Jurkat, Clone E6-1 (cell line): Measurements from ENCODE around the gene ENTHD1.
A peak's percentile ranks its signal among the peaks of the same experiment; 100 is the strongest.

Experiments used
- DNase-seq: peaks from one replicate; pipeline ENCODE4 v3.0.0-alpha.2; 2011; ENCODE audit warnings: low read depth, low spot score
- H3K4me3 ChIP-seq: 2 replicates; pipeline ENCODE4 v1.5.1; 2011; ENCODE audit warnings: mild to moderate bottlenecking, low read length, control low read depth, moderate library complexity

The ENTHD1 gene

DNA sequence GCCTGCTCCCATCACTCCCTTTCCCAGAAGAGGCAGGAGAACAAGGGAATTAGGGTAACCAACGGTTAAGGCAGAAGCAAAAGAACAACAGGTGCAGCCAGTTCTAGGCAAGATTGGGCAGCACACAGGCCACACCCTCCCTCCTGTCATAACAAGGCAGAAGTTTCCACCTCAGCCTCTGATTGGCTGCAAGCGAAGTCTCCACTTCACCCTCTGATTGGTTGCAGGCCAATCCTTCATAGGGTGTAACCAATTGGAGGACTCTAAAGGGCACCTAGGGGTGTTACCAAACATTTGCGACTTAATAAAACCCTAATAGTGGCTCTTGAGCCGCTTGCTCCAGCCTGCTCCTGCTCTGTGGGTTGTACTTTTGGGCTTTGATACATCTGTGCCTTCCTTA is 169.2 kb downstream of the ENTHD1 start:
- peak; percentile 41 for DNase-seq
- no peak overlapping the region for H3K4me3 ChIP-seq

DNA sequence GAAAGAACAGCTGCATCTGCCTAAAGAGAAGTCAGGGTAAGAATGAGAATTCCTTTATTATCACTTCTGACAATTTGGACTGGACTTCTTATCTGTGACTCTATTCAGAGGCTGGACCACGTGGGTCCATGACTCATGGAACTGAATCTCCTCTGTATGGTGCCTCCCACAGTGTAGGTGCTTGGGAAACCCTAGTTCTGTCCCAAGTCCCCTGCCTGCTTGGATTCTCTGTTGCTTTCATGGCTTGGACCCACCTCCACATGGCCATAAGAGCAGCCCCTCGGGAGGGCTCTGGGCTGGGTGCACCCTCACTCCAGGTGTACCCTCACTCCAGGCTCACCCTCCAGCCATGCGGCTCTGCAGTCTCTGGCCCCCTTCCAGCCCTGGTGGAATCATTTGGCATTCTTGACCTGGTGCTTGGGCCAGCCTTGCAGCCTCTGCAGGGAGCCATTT is 169.6 kb downstream of the ENTHD1 start:
- no peak overlapping the region for H3K4me3 ChIP-seq
- no peak for DNase-seq

DNA sequence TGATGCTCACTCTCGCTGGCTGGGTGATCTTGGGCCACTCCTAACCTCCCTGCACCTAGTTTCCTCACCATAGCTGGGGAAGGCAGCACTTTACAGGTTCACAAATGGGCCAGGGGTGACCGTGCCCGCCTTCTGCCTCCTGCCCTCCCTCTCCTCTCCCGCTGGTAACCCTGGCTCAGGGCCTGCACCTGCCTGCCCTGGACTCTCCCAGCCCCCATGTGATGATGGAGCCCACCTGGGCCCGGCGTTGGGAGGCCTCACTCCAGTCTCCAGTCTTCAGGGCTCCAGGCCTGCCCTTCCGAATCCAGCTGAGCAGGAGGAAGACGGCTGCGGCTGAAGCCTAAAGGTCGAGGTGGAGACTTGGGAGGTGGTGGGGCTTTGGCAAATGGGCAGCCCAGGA is 170.1 kb downstream of the ENTHD1 start:
- no peak overlapping the region for H3K4me3 ChIP-seq
- no peak for DNase-seq

DNA sequence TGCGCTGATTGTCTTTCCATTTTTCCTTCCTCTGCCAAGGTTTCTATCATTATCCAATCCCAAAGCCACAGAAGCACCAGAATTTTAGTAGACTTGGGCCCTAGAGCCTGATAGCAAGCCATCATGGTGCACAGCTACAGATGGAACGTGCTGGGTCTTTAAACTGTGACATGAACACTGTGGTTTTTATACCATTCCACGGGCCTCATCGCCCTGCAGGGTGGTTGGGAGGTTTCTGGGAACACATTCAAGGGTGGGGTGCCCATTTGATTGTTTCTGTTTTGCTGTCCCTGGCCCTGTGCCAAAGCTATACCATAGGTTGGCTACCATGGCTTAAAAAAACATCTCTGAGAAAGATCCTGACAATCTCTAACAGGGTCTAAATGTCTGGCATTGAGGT is 171.1 kb downstream of the ENTHD1 start:
- no peak overlapping the region for H3K4me3 ChIP-seq
- no peak for DNase-seq

DNA sequence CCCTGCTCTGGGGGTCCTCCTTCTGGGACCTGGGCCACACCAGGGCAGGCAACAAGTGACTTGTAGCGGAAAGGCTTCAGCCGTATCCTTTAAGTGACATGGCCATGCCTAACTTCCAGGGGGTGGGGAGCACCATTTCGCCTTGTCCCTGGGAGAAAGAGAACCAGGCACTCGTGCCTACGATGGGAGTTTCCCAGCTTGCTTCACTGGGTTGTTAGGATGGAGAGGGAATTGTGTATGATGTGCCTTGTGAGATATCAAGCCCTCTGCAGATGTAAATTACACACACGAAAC is 171.6 kb downstream of the ENTHD1 start:
- no peak overlapping the region for H3K4me3 ChIP-seq
- no peak for DNase-seq

DNA sequence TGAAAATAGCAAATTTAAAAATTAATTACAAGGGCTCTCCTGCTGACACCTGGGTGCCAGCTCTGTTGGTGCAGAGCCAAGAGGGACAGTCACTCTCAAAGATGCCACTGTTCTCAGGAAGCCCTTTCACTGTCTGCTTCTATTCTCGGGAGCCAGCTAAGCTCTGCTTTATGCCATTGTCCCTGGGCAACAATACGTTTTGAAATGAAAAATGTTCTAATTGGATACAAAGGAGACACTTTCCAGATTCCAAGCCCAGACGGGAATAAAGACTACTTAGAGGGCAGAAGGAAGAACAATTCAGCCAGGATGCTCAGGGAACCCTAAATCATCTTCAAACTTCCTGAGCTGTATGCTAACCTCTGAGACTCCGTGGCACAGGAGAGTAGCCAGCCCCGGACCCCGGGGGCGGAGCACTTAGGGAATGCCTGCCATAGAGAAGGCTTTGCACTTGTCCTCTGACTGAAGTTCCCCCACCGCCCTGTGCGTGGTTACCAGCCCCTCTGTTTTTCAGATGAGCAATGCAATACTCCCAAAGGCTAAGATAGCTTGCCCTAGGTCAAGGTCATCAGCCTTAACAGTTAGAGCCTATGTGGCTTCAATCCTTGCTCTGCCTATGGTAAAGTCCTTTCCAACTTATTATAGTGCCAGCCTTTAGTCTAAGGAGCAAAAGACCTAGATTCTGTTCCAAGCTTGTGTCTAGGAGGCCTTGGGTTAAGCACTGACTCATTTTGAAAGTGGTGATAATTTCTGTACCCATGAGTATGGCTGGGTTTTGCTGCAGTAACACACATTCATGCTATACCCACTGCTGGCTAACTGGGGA is 172.1 kb downstream of the ENTHD1 start:
- no peak overlapping the region for H3K4me3 ChIP-seq
- no peak for DNase-seq

DNA sequence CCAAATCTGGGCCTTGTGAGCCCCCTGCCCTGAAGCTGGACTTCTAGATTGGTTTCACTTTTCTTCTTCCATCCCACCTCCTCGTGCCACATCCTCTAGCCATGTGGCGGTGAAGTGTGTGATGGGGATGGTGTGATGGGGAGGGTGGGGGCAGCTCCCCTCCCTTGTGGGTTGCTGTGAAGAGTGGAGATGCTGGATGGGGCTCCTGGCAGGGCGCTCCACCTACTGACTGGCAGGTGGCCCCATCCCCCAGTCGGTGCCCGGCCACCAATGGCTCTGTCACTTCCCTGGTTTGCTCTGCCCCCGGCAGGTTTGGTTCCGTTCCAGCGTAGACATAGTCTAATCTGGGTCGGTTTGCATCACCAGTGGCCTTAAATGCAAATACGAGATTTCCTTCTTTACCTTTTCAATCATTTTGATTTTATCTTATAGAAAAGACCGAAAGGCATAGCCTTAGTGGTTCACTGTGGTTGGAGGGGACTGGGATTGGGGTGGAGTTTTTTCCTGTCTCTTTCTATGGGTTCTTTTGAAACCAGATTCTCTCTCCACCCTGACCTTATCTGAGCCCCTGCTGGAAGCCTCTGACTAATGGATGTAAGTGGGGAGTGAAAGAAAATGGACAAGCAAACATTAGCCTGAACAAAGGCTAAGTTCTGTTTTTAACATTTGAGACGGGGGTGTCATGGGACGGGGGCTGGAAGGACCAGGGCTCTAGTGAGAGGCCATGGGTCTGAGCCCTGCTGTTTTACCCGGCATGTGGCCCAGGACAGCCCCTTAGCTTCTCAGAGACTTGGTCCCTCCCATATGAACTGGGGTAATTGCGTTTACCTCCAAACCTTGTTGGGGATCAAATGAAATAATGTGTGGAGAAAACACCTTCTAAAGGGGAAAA is 173.8 kb downstream of the ENTHD1 start:
- no peak overlapping the region for H3K4me3 ChIP-seq
- no peak for DNase-seq

DNA sequence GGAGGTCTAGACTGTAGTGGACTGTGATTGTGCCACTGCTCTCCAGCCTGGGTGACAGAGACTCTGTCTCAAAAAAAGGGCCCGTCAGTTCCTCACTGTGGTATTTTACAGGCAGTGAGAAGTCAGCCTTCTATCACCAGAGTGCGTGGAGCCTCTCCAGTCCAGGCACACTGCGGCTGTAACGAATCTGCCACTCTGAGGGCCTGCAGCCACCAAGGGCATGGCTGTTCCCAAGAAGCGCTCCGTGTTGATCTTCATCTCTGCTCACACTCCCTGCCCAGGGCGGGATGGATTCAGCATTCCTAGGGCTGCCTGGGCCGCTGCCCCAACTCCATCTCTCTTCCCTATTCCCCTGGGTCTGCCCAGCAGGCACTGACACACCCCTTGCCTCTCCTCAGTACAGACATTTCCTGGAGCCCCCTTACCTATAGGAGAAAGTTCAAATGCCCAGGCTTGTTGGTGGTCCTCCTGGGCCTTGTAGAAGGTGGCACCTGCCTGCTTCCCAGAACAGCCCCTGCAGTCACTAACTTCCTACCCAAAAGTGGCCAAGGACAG is 174.6 kb downstream of the ENTHD1 start:
- no peak overlapping the region for H3K4me3 ChIP-seq
- DNase-seq, result no peak

DNA sequence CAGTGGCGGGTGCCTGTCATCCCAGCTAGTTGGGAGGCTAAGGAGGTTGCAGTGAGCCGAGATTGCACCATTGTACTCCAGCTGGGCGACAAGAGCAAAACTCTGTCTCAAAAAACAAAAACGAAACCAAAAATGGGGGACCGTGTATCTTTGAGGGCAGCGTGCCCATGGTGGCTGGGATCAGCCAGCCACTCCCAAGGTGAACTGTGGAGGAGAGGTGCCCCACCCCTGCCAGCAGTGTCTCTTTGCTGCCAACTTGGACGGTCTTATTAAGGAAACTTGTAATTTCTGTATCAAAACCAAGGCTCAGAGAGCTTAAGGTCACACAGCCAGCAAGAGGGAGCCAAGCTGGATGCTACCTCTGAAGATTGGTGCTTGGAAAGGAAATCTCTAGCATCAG is 175.4 kb downstream of the ENTHD1 start:
- H3K4me3 ChIP-seq, result no peak overlapping the region
- DNase-seq, result no peak

DNA sequence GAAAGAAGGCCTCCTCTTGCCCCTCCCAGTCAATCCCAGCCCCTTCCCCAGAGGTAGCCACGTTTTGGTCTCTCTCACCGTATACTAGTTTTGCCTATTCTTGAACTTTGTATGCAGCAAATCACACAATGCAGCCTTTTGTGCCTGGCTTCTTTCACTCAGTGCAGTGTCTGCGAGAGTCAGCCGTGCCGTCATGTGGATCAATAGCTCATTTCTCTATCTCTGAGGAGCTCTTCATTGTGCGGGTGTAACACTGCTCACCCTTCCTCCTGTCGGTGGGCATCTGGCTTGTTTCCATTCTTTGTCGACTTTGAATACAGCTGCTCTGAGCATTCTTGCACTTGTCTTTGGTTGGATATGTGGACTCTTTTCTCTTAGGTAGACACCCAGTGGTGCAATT is 176.5 kb downstream of the ENTHD1 start:
- DNase-seq, result no peak
- no peak overlapping the region for H3K4me3 ChIP-seq

DNA sequence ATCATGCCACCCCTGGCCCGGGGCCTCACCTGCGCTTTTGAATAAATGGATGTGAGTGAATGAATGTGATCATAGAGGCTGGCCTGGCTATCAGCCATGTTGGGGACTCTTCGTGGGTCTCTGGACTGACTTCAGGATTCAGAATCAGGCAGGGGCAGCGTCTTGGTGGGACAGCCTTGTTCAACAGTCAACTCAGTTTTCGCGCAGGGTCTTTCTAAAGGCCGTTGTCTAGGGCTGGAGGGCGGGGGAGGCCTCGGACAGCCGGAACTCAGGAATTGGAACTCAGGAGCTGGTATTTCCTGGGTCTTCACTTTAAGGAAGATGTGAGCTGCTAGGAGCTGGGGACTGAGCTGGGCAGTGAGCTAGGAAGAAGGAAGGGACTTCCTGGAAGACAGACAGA is 177.0 kb downstream of the ENTHD1 start:
- DNase-seq, result no peak
- H3K4me3 ChIP-seq, result no peak overlapping the region

DNA sequence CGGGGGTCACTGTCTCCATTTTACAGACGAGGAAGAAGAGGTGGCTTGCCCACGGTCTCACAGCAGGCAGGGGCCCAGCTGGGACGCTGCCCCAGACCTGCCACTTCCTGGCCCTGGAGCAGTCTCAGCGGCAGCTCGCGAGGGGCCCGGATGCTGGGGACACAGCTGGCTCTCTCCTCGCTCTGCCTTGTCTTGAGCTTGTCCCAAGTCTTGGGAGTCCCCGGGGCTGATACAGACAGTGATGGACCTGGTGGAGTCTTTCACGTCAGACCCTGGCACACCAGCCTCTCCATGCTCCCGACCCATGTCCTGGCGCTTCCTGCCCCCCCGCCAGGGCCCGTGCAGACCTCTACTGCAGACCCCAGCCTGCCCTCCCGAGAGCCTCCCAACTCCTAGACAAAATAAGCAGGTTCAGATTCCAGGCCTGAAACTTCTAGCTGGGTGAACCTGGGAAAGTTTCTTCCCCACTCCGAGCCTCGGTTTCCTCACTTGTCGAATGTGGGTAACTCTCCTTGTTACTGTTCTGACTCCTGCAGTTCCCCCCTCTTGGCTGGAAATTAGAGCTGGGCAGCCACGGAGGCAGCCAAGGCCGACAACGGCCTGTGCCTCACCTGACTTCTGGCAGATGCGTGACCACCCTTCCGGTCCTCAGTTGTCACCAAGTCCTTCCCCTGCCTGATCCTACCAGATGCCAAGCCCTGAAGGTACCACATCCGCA is 177.6 kb downstream of the ENTHD1 start:
- DNase-seq, result no peak
- H3K4me3 ChIP-seq, result no peak overlapping the region

DNA sequence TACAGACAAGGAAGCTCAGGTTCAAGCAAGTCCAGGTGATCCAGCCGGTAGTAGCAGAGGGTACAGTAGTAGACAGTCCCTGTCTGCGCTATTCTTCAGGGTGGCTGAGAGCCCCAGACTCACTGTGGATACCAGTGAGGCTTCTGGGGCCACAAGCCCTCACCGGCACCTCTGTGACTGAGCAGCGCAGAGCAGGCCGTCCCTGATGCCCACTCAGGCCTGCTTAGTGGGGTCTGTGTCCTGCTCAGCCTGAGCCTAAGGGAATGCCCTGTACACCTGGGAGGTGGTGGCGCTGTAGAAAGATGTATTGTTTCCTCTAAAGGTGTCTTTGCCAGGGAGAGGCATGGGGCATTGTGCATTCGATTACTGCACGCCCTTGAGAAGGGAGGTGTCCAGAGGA is 179.2 kb downstream of the ENTHD1 start:
- no peak for DNase-seq
- H3K4me3 ChIP-seq, result no peak overlapping the region

DNA sequence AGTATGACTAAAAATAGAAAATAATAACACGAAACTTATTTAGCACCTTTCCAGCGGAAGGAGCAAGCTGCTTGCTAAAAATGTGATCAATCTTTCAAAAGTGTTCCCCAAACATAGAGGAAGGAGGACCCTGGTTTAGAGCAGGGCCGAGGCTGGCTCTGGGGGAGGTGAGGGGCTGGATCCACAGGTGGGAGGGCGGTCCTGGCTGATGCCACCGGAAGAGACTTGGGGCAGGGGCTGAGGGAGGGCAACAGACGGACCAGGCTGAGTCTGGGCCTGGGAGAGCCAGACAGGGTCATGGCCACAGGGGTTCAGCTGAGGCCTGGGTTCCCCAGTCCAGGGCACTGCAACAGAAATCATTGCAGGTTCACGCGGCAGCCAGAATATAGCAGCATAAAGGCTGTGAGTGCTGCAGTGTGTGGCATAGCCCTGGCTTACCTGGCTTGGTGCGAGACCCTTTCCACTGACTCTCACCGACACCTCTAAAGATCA is 179.7 kb downstream of the ENTHD1 start:
- H3K4me3 ChIP-seq, result no peak overlapping the region
- no peak for DNase-seq

DNA sequence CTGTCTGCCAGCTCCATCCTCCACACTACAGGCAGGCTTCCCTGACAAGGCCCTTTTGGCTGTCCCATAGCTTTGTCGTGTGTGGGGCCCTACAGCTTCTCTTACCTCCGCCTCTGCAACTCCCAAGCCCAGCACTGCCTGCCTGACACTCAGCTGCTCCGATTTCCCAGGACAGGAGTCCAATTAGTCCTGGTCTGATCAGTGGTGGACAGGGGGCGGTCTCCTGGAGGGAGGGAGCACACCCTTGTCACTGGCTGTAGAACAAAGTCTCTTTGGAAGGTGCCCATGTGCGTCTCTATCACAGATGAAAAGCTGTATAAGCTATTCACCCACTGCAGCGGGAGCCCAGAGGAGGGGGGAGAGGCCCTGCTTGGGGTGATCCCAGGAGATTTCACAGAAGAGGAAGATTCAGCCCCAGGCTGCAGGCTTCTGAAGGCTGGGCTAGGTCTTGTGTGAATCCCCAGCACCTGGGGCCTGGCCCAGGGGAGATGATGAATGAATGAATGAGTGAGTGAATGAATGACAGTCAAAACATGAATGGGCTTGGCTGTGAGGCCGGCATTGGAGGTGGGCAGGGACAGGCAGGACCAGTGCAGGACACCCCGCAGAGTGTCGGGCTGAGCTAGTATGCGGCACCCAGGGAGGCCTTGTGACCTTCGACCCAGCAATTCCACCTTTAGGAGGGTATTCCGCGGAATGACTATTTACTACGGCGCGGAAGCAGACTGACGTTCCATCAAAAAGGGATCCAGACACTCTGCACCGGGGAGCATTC is 180.6 kb downstream of the ENTHD1 start:
- H3K4me3 ChIP-seq, result no peak overlapping the region

DNA sequence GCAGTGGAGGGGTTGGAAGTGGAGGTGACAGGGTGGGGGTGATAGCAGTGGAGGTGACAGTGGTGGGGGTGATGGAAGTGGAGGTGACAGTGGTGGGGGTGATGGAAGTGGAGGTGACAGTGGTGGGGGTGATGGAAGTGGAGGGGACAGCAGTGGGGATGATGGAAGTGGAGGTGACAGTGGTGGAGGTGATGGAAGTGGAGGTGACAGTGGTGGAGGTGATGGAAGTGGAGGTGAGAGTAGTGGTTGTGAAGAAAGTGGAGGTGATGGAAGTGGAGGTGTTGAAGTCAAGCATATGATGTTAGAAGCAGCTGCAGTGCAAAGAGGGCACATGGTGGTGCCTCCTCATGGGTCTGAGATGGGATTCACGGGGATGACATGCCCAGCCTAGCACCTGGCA is 181.5 kb downstream of the ENTHD1 start:
- no peak for DNase-seq
- H3K4me3 ChIP-seq, result no peak overlapping the region

More for the DNA sequence above, 180.6 kb downstream of the ENTHD1 start:
- DNase-seq, result no peak

DNA sequence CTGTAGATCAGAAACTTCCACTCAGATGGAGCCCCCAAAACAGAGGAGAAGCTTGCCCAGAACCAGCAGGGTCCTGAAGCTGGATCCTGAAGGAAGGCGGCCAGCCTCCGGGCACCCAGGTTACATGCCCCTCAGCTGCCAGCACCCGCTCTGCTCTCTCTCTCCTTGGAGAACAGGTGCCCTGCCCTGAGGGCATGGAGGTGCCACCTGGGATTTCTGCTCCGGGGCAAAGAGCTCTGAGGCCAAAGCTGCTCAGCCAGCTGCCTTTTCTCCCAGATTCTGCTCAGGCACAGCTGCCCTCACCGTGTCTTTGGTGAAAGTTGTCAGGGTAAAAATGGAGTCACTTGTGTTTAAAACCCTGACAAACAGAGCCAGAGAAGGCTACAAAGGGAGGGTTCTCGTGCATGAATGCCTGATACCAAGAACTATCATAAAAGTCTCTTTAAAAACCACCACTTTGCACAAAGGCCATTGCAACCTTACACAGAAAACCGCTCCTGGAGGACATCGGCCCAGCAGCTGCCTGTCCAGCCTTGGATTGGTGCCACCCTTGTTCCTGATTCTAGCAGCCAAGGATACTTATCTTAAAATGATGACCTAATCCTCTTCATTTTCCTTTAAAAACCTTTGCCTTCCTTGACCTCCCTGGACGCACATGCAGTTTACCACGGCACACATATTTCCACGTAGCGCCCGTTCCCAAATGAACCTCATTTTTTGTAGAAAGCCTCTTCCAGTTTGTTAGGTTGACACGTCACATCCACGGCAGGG is 183.0 kb downstream of the ENTHD1 start:
- DNase-seq, result no peak
- H3K4me3 ChIP-seq, result no peak overlapping the region

DNA sequence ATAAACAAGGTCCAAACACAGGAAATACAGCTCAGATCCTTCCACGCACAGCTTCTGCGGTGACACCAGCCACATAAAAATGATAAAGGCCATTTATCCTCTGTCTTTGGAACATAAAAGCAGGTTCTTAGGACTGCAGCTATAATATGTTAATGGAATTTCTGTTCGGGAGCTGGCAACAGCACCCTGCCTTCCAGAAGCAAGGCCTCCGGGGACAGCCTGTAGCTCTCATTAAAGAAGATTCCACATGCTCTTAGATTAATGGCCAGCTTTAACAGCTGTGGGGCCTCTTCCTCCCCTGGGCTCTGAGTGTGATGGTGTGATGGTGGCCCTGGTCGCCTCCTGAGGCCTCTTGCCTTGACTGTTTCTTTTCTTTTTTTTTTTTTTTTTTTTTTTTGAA is 185.7 kb downstream of the ENTHD1 start:
- DNase-seq, result no peak
- no peak overlapping the region for H3K4me3 ChIP-seq
